Hematopoietic multipotent progenitor cell treated with erythropoietin and hydrocortisone succinate and interleukin-3 and kit ligand, for 17 days (in vitro differentiated cells): ENCODE measurements around the gene DNMT1.

ENCODE experiments used
- DNase-seq: peaks from one replicate; pipeline ENCODE4 v3.0.0-alpha.2; 2015; ENCODE audit warnings: low spot score

The DNMT1 gene

DNA sequence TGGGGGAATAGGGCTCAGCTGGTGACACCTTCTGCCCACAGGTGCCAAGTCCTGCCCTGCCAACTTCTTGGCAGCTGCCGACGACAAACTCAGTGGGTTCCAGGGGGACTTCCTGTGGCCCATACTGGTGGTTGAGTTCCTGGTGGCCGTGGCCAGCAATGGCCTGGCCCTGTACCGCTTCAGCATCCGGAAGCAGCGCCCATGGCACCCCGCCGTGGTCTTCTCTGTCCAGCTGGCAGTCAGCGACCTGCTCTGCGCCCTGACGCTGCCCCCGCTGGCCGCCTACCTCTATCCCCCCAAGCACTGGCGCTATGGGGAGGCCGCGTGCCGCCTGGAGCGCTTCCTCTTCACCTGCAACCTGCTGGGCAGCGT, 81.2 kb downstream of the DNMT1 start:
- DNase-seq: no peak

DNA sequence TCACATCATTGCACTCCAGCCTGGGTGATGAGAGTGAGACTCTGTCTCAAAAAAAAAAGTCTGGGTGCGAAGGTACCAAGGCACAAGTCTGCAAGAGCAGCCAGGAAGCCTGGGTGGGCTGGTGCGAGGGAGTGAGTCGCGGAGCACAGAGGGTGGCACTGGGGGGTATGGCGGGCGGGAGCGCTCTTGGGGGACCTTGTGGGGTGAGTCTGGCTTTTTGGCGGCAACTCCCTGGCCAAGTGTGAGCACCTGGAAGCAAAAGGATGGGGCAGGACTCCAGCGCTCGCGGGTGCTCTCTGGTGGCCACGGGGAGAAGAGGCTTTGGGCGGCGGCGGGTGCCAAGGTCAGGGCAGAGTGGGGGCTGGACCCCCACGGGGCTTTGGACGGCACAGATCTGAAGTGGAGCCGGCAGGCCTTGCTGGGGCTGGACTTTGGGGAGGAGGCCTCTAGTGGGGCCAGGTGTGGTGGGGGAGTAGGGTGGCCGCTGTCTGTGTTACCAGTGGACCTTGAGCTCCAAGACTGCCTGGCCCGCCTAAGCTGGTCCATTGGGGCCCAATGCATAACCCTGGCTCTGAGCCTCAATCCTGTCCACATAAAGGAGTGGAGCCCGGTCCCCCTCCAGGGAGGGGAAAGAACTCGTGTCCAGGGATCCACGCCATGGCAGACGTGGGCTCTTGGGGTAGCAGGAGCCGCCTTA, 81.7 kb downstream of the DNMT1 start:
- DNase-seq: peak; percentile 13

DNA sequence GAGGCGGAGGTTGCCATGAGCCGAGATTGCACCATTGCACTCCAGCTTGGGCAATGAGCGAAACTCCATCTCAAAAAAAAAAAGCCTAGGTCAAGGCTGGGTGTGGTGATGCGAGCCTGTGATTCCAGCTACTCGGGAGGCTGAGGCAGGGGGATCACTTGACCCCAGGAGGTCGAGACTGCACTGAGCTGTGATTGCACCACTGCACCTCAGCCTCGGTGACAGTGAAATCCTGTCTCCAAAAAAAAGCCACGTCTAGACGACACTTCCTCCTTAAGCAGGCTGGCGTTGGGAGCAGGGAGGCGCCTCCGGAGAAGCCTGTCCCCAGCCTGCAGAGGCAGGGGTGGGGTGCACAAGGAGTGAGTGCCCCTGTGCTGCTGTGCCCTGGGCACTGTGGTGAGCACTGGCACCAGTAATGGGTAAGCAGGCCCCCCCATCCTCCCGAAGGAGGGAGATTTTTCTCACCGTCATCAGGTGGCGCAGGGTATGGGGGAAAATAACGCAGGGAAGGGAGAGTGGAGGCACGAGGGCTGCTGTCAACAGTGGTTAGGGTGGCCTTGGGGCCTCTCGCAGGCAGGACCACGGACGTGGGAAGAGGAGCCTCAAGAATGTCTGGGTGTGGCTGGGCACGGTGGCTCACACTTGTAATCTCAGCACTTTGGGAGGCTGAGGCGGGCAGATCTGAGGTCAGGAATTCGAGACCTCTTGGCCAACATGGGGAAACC, 82.6 kb downstream of the DNMT1 start:
- DNase-seq: no peak

- DNase-seq: no peak
Observed at GRCh38 chr19:10111405-10111811, 83.3 kb downstream of the DNMT1 start, which contains the start of gene P2RY11. Gene P2RY11 (plus strand): TSS chr19:10111693. CDS start chr19:10111722, 29 bp downstream.

DNA sequence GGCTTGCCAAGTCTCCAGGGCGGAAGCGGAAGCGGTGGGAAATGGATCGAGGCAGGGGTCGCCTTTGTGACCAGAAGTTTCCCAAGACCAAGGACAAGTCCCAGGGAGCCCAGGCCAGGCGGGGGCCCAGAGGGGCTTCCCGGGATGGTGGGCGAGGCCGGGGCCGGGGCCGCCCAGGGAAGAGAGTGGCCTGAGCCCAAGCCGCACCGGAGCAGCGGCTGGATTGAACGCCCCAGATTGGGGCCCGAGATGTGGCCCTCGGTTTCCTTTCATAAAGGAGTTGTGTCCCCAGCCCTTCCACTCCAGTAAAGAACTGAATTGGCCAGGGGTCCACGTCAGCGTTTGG, 83.8 kb downstream of the DNMT1 start:
- DNase-seq: no peak

DNA sequence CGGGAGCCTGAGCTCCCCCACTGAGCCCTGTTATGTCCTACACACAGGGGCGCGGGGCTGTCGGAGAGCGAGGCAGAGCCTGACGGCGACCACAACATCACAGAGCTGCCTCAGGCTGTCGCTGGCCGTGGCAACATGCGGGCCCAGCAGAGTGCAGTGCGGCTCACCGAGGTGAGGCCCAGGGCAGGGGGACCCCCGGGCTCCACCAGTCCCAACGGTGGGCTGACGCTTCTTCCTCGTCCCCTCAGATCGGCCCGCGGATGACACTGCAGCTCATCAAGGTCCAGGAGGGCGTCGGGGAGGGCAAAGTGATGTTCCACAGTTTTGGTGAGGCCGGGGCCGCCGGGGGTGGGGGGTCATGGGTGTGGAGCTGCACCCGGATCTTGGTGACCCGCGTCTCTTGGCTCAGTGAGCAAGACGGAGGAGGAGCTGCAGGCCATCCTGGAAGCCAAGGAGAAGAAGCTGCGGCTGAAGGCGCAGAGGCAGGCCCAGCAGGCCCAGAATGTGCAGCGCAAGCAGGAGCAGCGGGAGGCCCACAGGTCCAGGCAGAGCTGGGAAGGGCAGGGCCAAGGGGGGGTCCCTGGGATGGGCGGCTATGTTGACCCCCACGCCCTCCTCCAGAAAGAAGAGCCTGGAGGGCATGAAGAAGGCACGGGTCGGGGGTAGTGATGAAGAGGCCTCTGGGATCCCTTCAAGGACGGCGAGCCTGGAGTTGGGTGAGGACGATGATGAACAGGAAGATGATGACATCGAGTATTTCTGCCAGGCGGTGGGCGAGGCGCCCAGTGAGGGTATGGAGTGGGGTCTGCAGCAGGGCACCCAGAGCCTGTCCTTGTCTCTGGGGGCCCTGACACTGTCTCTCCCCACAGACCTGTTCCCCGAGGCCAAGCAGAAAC, 84.4 kb downstream of the DNMT1 start:
- no peak for DNase-seq

- no peak for DNase-seq
Observed at GRCh38 chr19:10109528-10109927, 85.2 kb downstream of the DNMT1 start.

GRCh38 chr19:10107817-10108367, 86.9 kb downstream of the DNMT1 start:
- no peak for DNase-seq

DNA sequence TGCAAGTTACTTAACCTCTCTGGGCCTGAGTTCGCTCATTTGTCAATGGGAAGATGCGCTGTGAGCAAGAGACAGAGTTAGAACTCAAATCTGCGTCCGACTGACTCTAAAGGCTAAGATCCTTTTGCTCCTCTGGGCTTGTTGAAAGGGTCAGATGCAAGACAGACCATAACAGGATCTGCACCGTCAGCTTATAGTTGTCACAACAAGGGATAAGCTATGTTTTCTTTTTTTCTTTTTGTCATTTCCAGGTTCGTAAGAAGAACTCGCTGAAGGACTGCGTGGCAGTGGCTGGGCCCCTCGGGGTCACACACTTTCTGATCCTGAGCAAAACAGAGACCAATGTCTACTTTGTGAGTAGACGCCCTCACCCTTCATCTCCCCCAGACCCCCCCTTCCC, 87.5 kb downstream of the DNMT1 start:
- DNase-seq: no peak

- peak; percentile 99 for DNase-seq
Observed at GRCh38 chr19:10106100-10106936, 88.4 kb downstream of the DNMT1 start, which contains the start of gene PPAN. Gene PPAN (plus strand): TSS chr19:10106362. CDS start chr19:10106395, 33 bp downstream.

- no peak for DNase-seq
Observed at GRCh38 chr19:10105509-10106099, 89.1 kb downstream of the DNMT1 start.

DNA sequence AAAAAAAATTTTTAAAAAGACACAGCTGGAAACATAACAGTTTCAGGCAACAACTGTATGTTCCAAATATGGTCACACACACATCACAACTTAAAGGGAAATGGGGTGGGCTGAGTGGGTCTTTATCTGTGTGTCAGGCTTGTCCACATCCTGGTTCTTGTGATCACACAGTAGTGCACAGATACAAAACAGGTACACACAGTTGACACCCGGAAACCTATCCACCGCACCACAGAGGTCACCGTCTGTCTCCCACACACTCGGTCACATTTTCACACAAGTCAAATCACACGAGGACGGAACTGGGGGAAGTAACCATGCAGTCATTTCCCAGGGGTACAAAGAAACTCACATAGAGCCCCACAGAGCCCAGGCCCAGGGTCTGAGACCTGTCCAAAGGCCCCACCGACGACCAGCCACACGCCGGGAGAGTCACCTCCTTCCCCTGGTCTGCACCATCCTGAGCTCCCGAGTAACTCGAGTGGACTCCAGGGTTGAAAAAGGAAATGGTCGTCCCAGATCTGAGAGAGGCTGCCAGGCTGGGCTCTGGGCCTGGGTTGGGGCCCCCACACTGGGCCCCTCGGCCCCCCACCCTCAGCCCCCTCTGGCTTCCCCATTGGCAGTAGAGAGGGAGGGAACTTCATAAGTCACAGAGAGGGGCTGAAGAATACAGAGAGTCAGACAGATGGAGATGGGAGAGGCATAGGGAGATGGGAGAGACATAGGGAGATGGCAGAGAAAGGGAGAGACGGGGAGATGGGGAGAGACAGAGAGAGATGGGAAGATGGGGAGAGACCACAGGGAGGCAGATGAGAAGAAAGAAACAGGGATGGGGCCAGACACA, 89.9 kb downstream of the DNMT1 start:
- DNase-seq: no peak

DNA sequence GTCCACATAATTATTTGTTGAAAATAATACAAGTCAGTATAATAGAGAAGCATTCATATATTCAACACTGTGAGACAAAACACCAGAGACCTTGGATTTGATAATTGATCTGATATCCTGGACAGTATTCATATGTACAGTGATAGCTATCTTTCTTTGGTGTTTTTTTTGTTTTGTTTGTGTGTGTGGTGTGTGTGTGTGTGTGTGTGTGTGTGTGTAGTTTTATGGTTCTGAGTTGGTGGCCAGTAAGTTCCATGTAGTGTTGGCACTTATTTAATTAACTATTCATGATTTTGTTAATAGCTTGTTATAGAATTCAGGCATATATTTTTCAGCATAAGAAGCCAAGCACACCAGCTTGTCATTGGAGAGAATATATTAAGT, 90.6 kb downstream of the DNMT1 start:
- no peak for DNase-seq

GRCh38 chr19:10102787-10103236, 91.9 kb downstream of the DNMT1 start:
- no peak for DNase-seq

DNA sequence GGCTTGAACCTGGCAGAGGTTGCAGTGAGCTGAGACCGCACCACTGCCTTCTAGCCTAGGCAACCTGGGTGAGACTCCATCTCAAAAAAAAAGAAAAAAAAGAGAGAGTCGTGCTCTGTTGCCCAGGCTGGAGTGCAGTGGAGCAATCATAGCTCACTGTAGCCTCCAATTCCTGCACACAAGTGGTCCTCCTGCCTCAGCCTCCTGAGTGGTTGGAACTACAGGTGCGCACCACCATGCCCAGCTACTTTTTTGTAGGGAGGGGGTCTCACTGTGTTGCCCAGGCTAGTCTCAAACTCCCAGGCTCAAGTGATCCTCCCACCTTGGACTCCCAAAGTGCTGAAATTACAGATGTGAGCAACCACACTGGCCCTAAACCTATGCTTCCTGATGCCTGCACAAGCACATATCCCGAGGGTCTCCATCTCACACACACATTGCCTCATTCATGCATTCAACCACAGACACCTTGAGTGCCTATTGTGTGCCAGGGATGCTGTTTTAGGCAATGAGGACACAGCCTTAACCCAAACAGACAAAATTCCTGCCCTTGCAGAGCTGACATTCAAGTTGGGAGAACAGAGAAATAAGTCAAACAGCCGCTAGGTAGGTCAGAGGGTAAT, 94.5 kb downstream of the DNMT1 start:
- DNase-seq: no peak

DNA sequence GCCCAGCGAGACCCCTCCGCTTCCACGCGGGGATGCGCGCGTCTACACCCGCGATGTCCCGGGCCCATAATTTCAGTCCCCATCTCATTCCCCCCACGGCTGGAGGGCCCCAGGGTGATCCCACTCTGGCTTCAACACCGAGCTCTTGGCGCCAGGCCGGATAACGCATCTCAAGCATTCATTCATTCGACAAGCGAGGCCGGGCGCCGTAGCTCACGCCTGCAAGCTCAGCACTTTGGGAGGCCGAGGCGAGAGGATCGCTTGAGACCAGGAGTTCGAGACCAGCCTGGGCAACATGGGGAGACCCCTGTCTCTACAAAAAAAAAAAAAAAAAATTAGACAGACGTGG, 98.2 kb downstream of the DNMT1 start:
- DNase-seq: no peak

- DNase-seq: peak; percentile 90
Observed at GRCh38 chr19:10095948-10096614, 98.7 kb downstream of the DNMT1 start.

- DNase-seq: peak; percentile 7
Observed at GRCh38 chr19:10095622-10095947, 99.2 kb downstream of the DNMT1 start.
